Caco-2 (cell line): Measurements from ENCODE around the gene WDR72. TPM values are rescaled to one million over a fixed set of nuclear protein-coding genes. Genes with fewer than 3 reads are reported as not detected.

Experiments used
- BruUV-seq: library from RNA; stranded (reverse); fragments of 400-500 nt; replicated peaks from 2 replicates; lab custom pipeline; 2021; lab: Mats Ljungman, UMichigan
- CTCF ChIA-PET: fragments of 300-600 bp; sonication (Branson Sonifier 250); formaldehyde crosslinking; loops from one replicate; lab custom pipeline; 2022; ENCODE audit warnings: antibody characterized with exemption; lab: Charles Lee
- POLR2A ChIA-PET: fragments of 300-600 bp; sonication (Branson Sonifier 250); formaldehyde crosslinking; loops from one replicate; lab custom pipeline; 2022; ENCODE audit warnings: antibody characterized with exemption; lab: Charles Lee
- DNase-seq, 2 experiments: peaks; one replicate each; pipeline versions ENCODE4 v3.0.0 to v3.0.0-alpha.2; 2020 to 2022
- H3K27me3 ChIP-seq: replicated peaks from 2 replicates; pipeline ENCODE4 v1.6.0; 2011; ENCODE audit warnings: low read length; ENCODE audit not compliant: control insufficient read depth, insufficient read depth
- H3K36me3 ChIP-seq: 2 replicates; pipeline ENCODE4 v1.5.1; 2011; ENCODE audit warnings: low read length; ENCODE audit not compliant: control insufficient read depth, insufficient read depth
- H3K4me1 ChIP-seq: fragments of 250-450 bp; sonication (Bioruptor Pico); 2 replicates; pipeline ENCODE4 v1.5.1; 2020; ENCODE audit warnings: mild to moderate bottlenecking
- H3K4me3 ChIP-seq: 2 replicates; pipeline ENCODE4 v1.5.1; 2011; ENCODE audit warnings: low read depth, mild to moderate bottlenecking, control low read depth, low read length
- H3K9me3 ChIP-seq: fragments of 250-450 bp; sonication (Bioruptor Pico); 2 replicates; pipeline ENCODE4 v1.5.1; 2020; ENCODE audit warnings: mild to moderate bottlenecking, moderate library complexity
- H3K27ac Mint-ChIP-seq: one replicate; pipeline ENCODE4 v1.8.0; 2022; ENCODE audit warnings: mixed read lengths; ENCODE audit not compliant: unreplicated experiment
- H3K27me3 Mint-ChIP-seq: one replicate; pipeline ENCODE4 v1.8.0; 2022; ENCODE audit warnings: mixed read lengths; ENCODE audit not compliant: insufficient read depth, unreplicated experiment
- H3K36me3 Mint-ChIP-seq: one replicate; pipeline ENCODE4 v1.8.0; 2022; ENCODE audit warnings: mild to moderate bottlenecking, mixed read lengths; ENCODE audit not compliant: insufficient read depth, unreplicated experiment
- H3K4me1 Mint-ChIP-seq: one replicate; pipeline ENCODE4 v1.8.0; 2022; ENCODE audit warnings: low read depth, mixed read lengths; ENCODE audit not compliant: unreplicated experiment
- H3K4me3 Mint-ChIP-seq: one replicate; pipeline ENCODE4 v1.8.0; 2022; ENCODE audit warnings: mild to moderate bottlenecking, moderate library complexity, mixed read lengths; ENCODE audit not compliant: unreplicated experiment
- H3K9me3 Mint-ChIP-seq: one replicate; pipeline ENCODE4 v1.8.0; 2022; ENCODE audit warnings: mixed read lengths; ENCODE audit not compliant: unreplicated experiment
- CTCF ChIP-seq, 2 experiments: fragments of 200-600 bp in 1 of 2; IDR thresholded peaks; 1 replicate in 1 of 2; 2 replicates in 1 of 2; pipeline versions ENCODE4 v1.5.1 to v1.8.0; 2011 to 2022; ENCODE audit warnings: antibody characterized with exemption in 1 of 2, control low read depth in 1 of 2, inconsistent platforms in 1 of 2, low read depth in 1 of 2, low read length in 1 of 2, mild to moderate bottlenecking in 1 of 2, moderate library complexity in 1 of 2; ENCODE audit not compliant: insufficient read depth in 1 of 2, severe bottlenecking in 1 of 2, unreplicated experiment in 1 of 2
- intact Hi-C: fragments of 100-400 bp; cut with micrococcal nuclease; formaldehyde crosslinking; loops from one replicate; pipeline ENCODE4 v1.10.0; 2022; ENCODE audit not compliant: unreplicated experiment
- total RNA-seq: library from RNA; stranded (reverse); gene quantifications from 2 replicates; pipeline ENCODE4 v1.2.3, GENCODE V29; 2022

The WDR72 gene
- total RNA-seq, 1 experiment from 2014 or later: 11.2 TPM

GRCh38 chr15:53564647-53565046 lies 194.8 kb downstream of the WDR72 start:
- H3K4me1 Mint-ChIP-seq: peaks cover 2% of the 10 kb centered on the region
- Histone ChIP-seq H3K4me3 (no peak overlapping the region), H3K4me1 (peaks cover 6% of the 10 kb centered on the region; the same call in 1 of the 2 replicates), H3K27me3 (no peaks in the 10 kb centered on the region), H3K9me3 (no peaks in the 10 kb centered on the region), H3K36me3 (no peaks in the 10 kb centered on the region)
- no peaks in the 10 kb centered on the region for H3K27me3 Mint-ChIP-seq
- intact Hi-C loops: no loop called here
- no peaks in the 10 kb centered on the region for H3K36me3 Mint-ChIP-seq
- CTCF ChIA-PET: no interaction called here
- BruUV-seq: no TSS peak
- DNase-seq: no peak
- H3K4me3 Mint-ChIP-seq: no peak overlapping the region
- H3K27ac Mint-ChIP-seq: no peak overlapping the region
- TF ChIP-seq CTCF (IDR thresholded peaks at IDR 0.05; ENCODE audit: insufficient read depth in 1 of 2, low read depth in 1 of 2, low read length in 1 of 2, severe bottlenecking in 1 of 2, unreplicated experiment in 1 of 2): no peak
- POLR2A ChIA-PET: no interaction called here
- H3K9me3 Mint-ChIP-seq: no peaks in the 10 kb centered on the region

- H3K27me3 ChIP-seq: no peaks in the 10 kb centered on the region
- no peaks in the 10 kb centered on the region for H3K36me3 Mint-ChIP-seq
- BruUV-seq: no TSS peak
- no peaks in the 10 kb centered on the region for H3K36me3 ChIP-seq
- intact Hi-C loops: no loop called here
- H3K4me3 ChIP-seq: no peak overlapping the region
- H3K27me3 Mint-ChIP-seq: no peaks in the 10 kb centered on the region
- no peak overlapping the region for H3K27ac Mint-ChIP-seq
- no peak for TF ChIP-seq CTCF (IDR thresholded peaks at IDR 0.05; ENCODE audit: insufficient read depth in 1 of 2, low read depth in 1 of 2, low read length in 1 of 2, severe bottlenecking in 1 of 2, unreplicated experiment in 1 of 2)
- no peak for DNase-seq
- no peaks in the 10 kb centered on the region for H3K9me3 Mint-ChIP-seq
- POLR2A ChIA-PET: no interaction called here
- H3K4me3 Mint-ChIP-seq: no peak overlapping the region
- H3K4me1 ChIP-seq: peaks cover 13% of the 10 kb centered on the region
- H3K9me3 ChIP-seq: no peaks in the 10 kb centered on the region
- CTCF ChIA-PET: no interaction called here
- peaks cover 9% of the 10 kb centered on the region for H3K4me1 Mint-ChIP-seq
Observed at GRCh38 chr15:53563627-53564026, 195.8 kb downstream of the WDR72 start.

- no TSS peak for BruUV-seq
- no peak for TF ChIP-seq CTCF (IDR thresholded peaks at IDR 0.05; ENCODE audit: insufficient read depth in 1 of 2, low read depth in 1 of 2, low read length in 1 of 2, severe bottlenecking in 1 of 2, unreplicated experiment in 1 of 2)
- Mint-ChIP-seq H3K36me3 (no peaks in the 10 kb centered on the region), H3K4me1 (peaks cover 9% of the 10 kb centered on the region), H3K27ac (no peak overlapping the region), H3K27me3 (no peaks in the 10 kb centered on the region), H3K4me3 (peak overlapping the region; percentile 27), H3K9me3 (no peaks in the 10 kb centered on the region)
- H3K4me1 ChIP-seq: peaks cover 13% of the 10 kb centered on the region
- intact Hi-C loops: no loop called here
- no peaks in the 10 kb centered on the region for H3K9me3 ChIP-seq
- no peaks in the 10 kb centered on the region for H3K27me3 ChIP-seq
- H3K4me3 ChIP-seq: no peak overlapping the region; the same call in 1 of the 2 replicates
- no peaks in the 10 kb centered on the region for H3K36me3 ChIP-seq
- DNase-seq: peak in 1 of 2 experiments; percentile 36
- CTCF ChIA-PET: interaction anchor here (0.7 kb wide), 1 partner anchor 37 kb away, joined by 4 read pairs; no protein-coding TSS in a partner anchor
- POLR2A ChIA-PET: interaction anchor here (0.6 kb wide), 1 partner anchor 845 kb away, joined by 3 read pairs; no protein-coding TSS in a partner anchor
Observed at GRCh38 chr15:53559364-53560277, 199.8 kb downstream of the WDR72 start.
